ENCODE results near the gene COMMD7.

Gene COMMD7

DNA sequence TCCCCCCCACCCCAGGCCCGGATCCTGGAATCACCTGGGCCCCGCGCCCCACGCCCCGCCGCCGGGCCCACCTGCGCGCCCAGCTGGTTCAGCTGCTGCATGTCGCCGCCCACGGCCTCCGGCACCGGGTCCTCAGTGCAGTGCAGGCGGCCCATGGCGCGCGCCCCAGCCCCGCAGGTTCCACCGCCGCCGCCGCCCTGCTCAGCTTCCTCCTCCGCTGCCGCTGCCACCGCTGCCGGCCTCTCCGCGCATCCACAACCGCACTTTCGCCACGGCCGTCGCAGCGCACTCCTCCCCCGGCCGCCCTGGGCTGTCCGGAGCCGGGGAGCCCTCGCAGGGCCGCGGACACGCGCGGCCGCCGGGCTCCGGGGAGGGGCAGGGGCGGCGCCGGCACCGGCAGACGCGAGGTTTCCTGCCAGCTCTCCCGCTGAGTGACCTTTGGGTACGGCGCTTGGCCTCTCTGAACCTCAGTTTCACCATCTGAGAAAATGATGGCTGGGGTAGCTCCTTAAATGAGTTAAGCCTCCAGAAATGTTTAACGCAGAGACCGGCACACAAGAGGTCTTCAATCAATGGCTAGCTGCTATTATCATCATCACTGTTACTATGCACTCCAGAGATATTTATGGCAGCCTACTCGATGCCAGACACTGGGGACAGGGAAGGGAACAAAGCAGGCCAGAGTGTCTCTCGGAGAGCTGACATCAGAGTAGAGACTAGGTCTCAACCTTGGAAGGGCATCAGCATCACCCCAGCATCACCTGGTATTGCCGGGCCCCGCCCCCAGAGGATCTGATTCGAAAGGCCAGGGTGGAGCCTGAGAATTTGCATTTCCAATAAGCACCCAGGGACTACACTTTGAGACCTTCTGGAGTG lies at the start of gene COMMD7:
Gene COMMD7 (minus strand): TSS at position 231 of the 876 bp plus-strand sequence. CDS start 76 bp downstream, at position 155.
- DNase-seq (ENCODE audit: low read depth in 2 of 2): no peak

DNA sequence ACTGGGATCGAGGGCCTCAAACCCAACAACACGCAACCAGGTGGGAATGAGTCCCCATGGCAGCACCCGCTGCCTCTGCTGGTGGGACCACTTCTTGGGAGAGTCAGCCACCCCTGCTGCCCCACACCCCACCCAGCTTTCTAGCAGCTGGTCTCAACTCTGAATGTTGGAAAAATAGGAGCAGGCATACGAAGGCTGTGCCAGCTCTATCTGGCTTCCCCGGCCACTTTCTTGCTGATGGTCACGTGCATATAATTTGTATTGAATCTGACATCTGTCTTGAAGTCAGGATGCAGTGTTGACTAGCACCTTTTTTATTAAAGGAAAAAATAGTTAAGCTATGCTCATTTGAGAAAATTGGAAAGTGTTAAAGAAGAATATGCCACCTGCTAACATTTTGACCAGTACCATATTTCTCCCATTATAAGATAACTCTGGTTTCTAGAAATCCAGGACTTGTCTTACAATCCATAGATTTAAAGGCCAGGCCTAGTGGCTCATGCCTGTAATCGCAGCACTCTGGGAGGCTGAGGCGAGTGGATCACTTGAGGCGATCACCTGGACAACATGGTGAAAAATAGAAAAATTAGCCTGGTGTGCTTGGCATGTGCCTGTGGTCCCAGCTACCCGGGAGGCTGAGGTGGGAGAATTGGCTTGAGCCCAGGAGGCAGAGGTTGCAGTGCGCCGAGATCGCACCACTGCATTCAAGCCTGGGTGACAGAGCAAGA lies 49.6 kb upstream of the COMMD7 start:
- no peak for DNase-seq (ENCODE audit: low read depth in 2 of 2)

DNA sequence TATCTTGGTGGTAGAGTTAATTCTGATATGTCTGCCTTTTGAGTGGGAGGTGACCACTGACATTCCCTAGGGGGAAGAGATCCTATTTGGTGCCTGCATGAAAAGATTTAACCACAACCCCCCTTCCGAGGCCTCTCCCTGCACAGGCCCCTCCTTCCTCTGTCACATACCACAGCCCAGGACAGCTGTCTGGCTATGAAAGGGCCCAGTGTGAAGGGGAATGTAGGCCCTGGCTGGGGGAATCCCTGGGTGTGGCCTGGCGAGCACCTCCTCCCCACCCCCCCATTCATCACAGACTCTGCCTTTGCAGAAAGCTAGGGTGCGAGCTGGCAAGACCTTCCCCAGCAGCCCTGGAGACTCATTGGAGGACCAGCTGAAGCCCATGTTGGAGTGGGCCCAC lies 49.0 kb upstream of the COMMD7 start:
- DNase-seq (ENCODE audit: low read depth in 2 of 2): peak; percentile 5 to 7

DNA sequence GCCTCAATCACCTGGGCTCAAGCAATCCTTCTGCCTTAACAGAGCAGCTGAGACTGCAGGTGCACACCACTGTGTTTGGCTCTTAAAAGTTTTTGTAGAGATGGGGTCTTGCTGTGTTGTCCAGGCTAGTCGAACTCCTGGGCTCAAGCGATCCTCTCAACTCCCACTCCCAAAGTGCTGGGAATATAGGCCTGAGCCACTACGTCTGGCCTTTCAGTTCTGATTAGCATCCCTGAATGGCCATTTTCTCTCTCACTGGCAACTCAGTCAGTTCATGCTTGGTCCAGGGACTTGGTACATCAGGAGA lies 47.4 kb upstream of the COMMD7 start:
- DNase-seq (ENCODE audit: low read depth in 2 of 2): no peak

DNA sequence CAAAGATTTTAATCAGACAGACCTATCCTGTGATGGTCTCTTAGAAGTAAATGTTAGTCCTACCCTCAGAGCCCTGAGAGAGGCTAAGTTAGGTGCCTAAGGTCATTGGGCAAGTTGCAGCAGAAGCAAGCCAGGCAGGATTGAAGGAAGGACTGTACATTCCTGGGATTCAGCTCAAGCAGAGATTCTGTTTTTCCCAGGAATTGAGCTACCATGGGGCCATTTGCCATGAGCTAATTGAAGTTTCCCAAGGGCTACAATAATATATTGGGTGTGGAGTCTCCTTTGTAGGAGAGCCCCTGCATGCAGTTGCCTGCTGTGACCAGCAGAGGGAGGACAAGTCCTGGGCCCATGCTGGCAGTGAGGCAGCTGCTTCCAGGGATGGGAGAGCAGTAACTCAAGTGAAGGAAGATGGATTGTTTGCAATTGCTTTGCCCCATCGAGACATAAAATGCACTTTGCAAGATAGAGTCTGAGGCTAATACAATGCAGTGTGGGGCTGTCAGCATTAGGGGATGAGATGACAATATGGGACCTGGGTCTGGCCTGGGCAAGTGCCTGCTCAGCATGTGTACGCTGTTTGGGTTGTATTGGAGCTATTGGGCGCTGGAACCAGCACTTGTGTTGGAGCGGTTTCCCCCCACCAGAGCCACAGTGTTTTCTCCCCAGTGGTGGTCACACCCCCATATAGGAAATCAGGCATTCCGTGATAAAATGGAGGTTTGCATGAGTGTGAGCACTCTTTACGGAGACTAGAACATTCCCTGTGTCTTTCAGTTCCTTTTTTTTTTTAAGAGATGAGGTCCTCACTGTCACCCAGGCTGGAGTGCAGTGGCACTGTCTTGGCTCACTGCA lies 46.9 kb upstream of the COMMD7 start:
- peak; percentile 27 to 30 for DNase-seq (ENCODE audit: low read depth in 2 of 2)

DNA sequence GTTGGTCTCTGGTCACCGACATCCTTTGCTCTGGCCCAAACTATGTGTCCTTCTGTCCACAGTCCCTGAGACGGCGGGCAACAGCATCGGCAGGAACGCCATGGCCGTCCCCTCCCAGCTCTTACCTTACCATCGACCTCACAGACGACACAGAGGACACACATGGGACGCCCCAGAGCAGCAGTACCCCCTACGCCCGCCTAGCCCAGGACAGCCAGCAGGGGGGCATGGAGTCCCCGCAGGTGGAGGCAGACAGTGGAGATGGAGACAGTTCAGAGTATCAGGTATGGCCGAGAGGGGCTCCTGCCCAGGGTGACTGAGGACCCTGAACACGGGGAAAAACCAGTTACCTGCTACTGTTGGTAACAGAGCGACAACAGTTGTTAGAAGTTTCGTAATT lies 43.9 kb upstream of the COMMD7 start:
- no peak for DNase-seq (ENCODE audit: low read depth in 2 of 2)

DNA sequence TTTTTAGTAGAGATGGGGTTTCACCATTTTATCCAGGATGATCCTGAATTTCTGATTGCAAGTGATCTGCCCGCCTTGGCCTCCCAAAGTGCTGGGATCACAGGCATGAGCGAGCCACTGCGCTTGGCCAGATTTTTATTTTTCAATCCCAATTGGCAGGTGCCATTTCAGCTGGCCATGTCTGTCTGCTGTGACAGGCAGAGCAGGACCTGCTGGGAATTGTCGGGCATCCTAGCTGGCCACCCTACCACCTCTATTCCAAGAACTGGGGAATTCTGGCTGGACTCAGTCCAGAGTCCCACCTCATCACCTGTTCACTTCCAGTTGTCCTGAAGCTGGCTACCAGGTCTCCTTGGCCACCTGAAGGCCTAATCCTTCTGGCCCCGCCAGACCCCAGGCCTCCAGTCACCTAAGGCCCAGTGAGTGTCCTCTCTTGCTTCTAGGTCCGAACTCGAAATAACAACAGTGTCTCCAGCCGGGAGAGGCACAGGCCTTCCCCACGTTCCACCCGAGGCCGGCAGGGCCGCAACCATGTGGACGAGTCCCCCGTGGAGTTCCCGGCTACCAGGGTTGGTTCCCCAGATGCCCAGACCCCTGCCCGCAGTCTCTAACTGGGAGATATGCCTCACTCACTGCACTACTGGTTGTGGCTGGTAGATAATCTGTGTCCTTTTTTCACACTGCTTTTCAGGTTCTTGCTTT lies 42.9 kb upstream of the COMMD7 start:
- no peak for DNase-seq (ENCODE audit: low read depth in 2 of 2)

DNA sequence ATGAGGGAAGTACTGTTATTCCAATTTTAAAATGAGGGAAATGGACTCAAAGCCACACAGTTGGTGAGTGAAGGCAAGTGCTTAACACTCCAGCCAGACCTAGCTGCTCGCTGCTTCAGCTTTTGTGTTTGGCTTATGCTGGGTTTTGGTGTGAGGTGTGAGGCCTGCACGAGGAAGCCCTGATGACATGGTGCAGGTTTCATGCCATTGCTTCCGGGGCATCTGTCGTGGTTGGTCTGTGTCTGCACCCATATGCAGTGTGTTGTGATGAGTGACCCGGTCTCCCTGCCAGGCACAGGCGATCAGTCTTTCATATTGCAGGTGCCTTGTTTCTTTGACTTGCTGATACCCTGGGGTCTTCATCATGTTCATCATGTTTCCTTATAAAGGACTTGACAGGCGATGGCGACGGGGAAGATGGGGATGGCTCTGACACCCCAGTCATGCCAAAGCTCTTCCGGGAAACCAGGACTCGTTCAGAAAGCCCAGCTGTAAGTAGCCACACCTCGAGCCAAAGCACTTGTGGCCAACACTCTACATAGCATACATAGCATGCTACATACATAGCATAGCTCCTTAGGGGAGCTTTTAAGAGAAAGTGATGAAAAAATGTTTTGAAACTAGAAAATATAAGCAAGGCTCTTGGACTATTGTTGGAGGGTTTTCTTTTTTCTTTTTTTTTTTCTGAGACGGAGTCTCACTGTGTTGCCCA lies 41.3 kb upstream of the COMMD7 start:
- no peak for DNase-seq (ENCODE audit: low read depth in 2 of 2)

DNA sequence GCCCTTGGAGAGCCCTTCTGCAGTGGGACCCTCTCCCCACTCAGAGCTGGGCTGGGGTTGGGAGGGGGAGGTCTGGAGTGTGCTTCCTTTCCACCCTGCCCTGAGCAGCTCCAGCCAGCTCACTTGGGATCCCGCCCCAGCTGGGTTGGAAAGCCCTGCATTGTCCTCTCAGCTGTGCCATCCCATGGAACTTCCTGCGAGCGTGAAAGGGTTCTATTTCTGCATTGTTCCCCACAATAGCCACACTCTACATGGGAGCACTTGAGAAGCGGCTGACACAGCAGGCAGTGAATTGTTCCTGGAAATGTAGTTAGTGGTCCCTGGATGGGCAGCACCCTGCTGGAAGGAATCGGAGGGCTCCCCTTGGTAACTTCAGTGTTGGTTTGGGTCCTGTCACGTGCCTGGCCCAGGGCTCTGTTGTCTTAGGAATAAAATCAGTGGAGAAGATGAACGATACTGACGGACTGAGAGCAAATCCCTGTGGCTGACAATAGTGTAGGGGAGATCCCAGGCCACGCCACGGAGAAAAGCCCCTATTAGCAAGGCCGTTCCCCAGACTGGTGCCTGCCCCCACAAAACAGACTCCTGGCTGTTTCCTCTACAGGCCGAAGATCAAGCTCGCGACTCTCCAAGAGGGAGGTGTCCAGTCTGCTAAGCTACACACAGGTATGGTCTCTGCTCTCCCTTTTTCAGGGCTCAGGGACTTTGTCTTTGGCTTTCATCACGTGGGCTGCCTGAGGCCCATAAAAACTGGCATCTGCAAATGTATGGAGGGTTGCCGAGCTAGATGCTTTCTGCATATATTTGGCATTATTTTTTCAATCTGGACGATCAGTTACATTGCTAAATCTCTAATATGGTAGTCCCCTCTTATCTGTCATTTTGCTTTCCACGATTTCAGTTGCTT lies 37.7 kb upstream of the COMMD7 start:
- no peak for DNase-seq (ENCODE audit: low read depth in 2 of 2)

DNA sequence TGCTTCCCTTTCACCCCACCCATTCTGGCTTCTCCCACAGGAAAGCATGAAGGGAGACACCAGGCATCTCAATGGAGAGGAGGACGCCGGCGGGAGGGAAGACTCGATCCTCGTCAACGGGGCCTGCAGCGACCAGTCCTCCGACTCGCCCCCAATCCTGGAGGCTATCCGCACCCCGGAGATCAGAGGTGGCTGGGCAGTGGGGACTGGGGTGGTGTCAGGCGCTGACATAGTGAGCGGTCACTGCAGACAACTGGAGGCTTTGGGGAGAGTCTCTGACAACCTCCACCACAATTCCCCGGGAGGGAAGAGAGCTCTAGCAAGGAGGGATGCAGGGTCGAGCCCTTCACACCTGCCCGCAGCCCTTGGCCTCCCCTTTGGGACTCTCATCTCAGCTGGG lies 37.0 kb upstream of the COMMD7 start:
- no peak for DNase-seq (ENCODE audit: low read depth in 2 of 2)

DNA sequence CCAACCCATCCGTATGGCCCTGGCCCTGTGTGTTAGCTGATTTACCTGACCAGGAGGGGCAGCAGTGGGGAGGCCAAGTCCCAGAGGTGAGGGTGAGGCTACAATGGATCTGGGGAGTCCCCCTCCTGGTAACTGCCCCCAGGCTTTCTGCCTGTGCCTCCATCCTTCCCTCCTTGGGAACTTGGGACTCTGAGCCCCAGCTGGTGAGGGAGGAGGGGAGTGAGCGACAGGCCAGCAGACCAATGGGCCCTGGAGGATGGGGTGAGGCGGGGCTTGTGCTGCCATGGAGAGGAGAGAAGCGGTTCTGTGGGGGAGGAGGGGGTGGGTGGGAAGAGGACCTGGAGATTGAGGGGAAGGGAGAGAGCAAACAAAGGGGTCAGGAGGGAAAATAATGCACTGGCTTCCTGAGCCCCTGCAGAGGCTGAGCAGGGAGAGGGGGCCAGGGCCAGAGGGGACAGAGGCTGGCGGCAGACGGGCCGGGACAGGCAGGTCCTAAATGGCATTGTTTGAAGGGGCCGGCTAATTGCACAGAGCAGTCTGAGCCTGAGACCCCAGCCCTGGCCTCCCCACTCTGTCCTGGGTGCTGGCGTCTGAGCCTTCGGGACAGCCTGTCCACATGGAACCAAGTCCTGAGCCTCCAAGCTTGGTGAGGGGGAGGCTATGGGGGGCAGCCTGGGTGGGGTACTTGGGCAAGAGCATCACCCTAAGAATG lies 36.4 kb upstream of the COMMD7 start:
- no peak for DNase-seq (ENCODE audit: low read depth in 2 of 2)

DNA sequence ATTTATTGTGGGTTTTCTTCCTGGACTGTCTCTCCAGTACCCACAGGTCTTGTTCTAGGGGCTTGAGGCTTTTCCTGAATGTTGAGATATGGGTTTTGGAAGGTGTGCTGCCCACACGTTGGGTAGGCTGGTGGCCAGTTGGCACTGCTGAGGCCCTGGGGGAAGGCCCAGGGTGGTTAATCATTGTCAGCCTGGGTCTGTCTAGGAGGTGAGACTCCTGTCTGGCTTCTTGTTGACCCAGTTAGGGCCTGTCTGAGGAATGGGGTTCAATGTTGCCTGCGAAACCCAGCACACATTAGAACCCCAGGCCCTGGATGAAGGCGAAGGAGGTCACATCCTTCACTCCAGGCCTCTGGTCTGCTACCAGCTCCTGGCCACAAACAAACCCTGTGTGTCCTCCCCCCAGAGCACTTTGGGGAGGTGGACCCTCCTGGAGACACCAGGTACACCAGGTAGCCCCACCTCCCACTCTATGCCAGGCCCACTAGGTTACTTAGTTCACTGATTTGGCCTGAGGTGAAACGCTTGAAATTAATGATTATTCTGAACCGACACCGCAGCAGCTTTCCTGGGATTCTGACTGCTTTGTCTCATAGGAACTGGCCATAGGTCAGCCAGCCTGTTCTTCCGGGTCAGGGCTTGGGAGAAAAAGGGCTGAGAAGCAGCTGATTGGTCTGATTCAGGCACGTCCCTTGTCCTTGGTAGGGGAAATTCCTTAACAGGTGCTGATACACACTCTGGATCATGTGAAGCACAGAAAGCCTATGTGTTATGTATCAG lies 34.1 kb upstream of the COMMD7 start:
- no peak for DNase-seq (ENCODE audit: low read depth in 2 of 2)

DNA sequence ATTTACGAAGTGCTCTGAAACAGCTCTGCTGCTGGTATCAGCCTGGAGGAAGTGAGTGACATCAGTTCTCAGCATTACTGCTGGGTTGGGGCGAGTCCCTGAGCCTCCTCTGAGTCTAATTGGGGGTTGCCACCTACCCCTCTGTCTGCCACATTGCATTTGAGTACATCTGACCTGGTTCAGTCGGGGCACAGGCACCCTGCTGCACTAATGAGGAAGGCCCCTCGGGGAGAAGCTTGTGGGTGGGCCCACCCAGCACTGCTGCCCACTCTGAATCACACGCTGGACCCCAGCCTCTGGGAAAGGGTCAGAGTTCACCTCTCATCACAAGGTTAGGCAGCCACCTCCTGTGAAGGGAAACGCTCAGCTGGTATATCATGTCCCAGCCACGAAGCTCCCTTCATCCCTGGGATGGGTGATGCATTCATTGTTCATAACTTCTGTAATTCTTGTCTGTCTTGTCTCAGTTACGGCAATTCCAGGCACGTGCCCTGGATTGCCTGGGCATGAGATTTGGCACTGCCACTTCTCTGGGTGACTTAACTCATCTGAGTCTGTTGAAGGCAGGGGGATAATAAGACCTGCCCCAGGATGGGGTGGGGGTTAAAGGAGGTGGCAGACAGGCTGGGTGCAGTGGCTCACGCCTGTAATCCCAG lies 32.2 kb upstream of the COMMD7 start:
- no peak for DNase-seq (ENCODE audit: low read depth in 2 of 2)

DNA sequence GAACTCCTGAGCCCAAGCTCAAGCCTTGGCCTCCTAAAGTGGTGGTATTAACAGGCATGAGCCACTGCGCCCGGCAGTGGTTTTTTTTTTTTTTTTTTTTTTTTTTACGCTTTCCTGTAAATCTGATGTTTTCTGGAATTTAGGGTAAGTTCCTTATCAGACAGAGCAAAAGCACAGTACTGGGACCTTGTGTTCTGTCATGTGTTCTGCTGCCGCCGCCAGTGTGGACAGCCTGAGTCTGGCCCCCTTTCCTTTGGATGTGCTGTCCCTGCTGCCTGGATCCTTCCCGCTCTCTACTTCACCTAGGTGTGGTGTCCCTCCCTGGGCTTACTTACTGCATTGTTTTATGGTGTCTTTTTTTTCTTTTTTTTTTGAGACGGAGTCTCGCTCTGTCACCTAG lies 30.6 kb upstream of the COMMD7 start:
- DNase-seq (ENCODE audit: low read depth in 2 of 2): no peak

DNA sequence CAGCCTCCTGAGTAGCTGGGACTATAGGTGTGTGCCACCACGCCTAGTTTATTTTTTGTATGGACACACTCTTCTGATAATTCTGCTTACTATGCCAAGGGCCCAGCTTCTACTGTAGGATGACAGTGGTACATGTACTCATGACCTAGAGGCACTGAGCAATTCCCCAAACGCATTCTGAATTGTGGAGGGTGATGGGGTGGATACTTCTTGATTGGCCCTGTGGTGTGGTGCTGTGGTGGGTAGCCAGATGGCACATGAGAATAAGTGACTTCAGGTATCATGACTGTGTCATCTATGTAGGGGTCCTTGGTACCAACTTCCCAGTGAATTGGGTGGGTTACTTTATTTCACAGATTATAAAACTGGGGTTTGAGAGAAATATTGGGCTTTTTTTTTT lies 30.0 kb upstream of the COMMD7 start:
- DNase-seq (ENCODE audit: low read depth in 2 of 2): no peak

DNA sequence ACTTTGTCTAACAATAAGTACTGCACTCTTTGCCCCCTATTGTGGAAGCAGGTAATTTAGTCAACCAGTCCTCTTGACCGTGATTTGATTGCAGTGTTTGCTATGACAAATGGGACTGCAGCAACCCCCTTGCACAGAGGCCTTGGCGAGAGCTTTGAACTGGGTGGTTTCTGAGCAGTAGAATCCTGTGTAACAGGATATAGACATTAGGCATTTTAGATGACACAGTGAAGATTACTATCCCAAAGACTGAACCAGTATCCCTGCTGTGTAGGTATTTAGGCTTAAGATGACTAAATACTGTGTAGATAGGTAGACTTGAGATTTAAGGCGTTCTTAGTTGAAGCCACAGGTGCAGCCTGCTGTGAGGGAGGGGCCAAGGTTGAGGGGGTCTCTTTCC lies 28.8 kb upstream of the COMMD7 start:
- DNase-seq (ENCODE audit: low read depth in 2 of 2): no peak

DNA sequence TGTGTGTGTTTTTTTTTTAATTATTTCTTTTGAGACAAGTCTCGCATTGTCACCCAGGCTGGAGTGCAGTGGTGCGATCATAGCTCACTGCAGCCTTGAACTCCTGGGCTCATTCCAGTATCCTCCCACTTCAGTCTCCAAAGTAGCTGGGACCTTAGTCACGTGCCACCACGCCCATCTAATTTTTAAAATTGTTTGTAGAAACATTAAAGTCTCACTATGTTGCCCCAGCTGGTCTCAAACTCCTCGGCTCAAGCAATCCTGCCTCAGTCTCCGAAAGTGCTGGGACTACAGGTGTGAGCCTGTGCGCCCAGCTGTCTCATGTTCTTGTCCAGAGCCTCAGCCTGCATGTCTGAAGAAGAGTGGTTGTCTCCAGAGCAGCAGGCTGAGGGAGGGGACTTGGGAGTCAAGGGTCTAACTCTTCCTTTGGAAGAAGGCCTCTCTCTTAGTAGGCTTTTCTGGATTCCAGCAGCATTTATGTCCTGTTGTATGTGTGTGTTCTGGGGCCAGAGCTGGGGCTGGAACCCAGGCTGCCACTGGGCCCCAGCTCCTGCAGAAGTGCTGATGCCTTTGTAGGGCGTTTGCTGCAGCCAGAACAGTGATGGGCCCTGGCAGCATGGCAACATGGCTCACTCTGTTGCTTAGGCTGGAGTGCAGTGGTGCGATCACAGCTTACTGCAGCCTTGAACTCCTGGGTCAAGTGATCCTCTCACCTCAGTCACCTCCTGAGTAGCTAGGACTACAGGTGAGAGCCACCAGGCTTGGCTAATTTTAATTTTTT lies 24.3 kb upstream of the COMMD7 start:
- no peak for DNase-seq (ENCODE audit: low read depth in 2 of 2)

Measured in fibroblast of skin of left quadriceps (primary cell).